HG03064 (cell line): ENCODE data around the gene PNLIPRP1.

Experiments
- ATAC-seq: cut with Tn5 transposase; IDR thresholded peaks from one replicate; pipeline ENCODE4 v1.9.1; 2021; ENCODE audit warnings: low read depth; ENCODE audit not compliant: unreplicated experiment

The PNLIPRP1 gene

GRCh38 chr10:116598329-116598728 lies 7.6 kb downstream of the PNLIPRP1 start:
- no peak for ATAC-seq

- ATAC-seq = no peak
Measured at GRCh38 chr10:116599991-116600390, 9.2 kb downstream of the PNLIPRP1 start.

- ATAC-seq = no peak
Measured at GRCh38 chr10:116602648-116603400, 12.1 kb downstream of the PNLIPRP1 start.

GRCh38 chr10:116606061-116606483 lies 15.3 kb downstream of the PNLIPRP1 start:
- no peak for ATAC-seq

- ATAC-seq = no peak
Measured at GRCh38 chr10:116607336-116607735, 16.6 kb downstream of the PNLIPRP1 start.

- ATAC-seq = no peak
Measured at GRCh38 chr10:116608686-116609594, 18.2 kb downstream of the PNLIPRP1 start.

DNA sequence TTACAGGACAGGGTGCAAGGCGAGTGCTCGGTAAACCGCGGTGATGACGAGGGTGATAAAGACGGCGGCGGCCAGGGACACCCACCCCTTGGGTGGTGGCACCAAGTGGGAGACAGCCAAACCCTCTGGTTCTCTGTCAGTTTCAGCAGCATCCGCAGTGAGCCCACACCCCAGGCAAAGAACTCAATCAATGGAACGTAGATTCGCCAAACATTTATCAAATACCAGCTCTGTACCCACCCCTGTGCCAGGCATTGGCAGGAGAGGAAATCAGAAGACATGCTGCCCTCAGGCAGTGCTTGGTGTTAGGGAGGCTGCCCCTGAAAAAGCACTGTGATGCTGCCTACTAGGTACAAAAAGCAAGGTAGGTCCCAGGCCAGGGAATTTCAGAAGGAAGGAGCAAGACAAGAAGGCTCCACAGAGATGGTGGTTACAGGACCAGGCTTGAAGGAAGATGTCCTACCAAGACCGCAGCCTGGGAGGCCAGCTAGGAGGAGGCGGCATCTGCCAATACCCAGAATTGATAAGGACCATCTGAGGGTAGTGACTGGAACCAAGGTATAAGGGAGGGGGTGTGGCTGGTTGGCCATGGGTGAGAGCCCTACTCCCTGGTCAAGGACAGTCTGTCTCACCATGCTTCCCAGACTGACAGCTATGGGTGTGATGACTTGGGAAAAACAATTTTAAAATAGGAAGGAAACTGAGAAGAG lies 19.8 kb downstream of the PNLIPRP1 start:
- ATAC-seq = no peak

DNA sequence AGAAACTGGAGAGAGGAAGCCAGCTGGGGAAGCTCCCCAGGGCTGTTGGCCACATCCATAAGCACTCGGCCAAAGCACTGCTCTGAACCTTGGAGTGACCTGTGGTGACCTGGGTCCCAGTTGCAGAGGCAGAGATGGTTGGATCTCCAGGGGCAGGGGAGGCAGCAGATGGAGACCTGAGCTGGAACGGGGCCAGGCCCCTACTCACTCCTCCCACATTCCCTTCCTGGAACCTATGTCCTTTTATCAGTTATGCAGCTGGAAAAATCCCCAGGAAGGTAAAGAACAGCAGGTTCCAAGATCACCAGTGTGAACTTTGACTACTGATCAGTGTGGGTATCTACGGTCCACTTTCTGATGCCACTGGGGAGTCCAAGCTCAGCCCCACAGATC lies 20.4 kb downstream of the PNLIPRP1 start:
- ATAC-seq = no peak

GRCh38 chr10:116612107-116612769 lies 21.5 kb downstream of the PNLIPRP1 start:
- no peak for ATAC-seq

DNA sequence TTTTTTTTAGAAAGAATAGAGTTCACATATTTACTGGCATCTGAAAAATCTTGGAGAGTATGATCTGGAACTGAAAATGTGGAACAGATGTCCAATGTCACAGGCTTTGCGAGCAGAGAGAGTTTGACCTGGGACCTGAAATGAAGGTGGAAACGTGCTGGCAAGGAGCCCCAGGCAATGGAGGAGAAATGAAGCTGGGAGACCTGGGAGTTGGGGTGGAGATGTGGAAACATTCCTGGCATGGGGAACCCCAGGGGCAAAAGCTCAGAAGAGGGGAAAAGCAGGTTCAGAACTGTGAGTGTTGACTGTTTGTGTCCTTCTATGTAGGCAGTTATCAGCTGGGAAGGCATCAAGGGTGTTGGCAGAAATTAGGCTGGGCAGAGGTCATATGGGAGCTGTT lies 22.7 kb downstream of the PNLIPRP1 start:
- ATAC-seq = no peak

GRCh38 chr10:116614796-116615195 lies 24.0 kb downstream of the PNLIPRP1 start:
- no peak for ATAC-seq

DNA sequence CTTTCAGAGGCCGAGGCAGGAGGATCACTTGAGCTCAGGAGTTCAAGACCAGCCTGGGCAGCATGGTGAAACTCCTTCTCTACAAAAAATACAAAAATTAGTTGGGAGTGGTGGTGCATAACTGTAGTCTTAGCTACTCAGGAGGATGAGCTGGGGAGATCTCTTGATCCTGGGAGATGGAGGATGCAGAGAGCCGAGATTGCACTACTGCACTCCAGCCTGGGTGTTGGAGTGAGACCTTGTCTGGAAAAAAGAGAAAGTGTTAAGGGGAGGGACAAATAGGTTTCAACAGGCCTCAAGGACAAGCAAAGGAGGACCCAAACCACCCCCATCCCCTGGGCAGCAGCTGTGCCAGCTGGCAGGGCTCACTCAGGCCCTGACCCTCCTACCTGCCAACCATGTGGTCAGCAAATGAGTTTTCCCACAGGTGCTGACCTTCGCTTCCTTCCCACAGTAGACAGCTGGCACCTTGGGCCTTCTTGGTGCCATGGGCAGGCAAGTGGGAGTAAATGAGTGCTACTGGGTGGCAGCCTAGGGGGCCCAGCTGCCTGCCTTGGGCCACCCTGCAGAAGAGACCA lies 24.5 kb downstream of the PNLIPRP1 start:
- no peak for ATAC-seq

- no peak for ATAC-seq
Measured at GRCh38 chr10:116620423-116621400, 30.0 kb downstream of the PNLIPRP1 start, which contains the start of gene PNLIPRP2. Gene PNLIPRP2 (plus strand): TSS chr10:116620953.

- no peak for ATAC-seq
Measured at GRCh38 chr10:116621476-116621875, 30.7 kb downstream of the PNLIPRP1 start.

DNA sequence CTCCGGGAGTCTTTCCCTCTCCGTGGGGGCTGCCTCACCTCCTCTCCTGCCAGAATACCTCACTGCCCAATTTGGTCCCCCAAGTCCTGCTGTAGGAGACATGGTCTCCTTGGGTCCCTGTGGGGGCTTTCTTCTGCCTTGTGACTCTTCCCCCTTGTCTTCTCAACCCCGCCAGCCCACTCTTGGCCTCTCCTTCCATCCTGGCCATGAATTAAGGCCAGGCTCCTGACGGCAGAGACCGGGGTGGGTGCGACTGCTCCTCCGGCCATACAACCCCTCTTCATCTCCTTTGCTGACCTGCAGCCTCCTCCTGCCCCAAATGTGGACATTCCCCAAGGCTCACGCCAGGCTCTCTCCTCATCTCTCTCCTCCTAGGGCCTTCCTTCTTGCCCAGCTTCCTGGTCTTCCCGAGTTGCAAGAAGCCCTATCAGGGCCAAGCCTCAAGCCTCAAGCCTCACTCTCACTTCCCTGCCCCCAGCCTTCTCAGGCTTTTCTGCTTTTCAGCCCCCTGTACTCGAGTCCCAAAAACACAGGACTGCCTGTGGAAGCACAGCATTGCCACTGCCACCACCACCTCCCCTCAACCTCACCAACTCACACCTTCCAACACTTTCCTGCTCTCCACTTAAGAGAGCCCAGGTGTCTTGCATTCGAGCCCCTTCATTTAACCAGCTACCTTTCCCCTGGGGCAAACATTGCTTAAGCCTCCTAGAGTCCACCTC lies 31.3 kb downstream of the PNLIPRP1 start:
- ATAC-seq = no peak

DNA sequence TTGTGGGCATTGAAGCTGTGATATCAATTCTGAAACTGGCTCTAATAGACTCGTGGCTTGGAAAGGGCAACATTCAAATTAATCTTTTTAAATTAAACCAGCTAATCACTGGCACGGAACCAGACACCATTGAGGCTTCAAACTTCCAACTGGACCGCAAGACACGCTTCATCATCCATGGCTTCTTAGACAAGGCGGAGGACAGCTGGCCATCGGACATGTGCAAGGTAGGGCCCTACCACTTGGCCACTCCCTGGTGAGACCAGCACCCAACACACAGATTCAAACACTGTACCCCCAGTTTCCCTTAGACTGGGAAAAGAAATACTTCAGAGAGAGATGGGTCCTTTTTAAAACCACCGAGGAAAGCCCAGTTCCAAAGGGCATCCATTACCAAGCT lies 35.1 kb downstream of the PNLIPRP1 start:
- ATAC-seq = no peak

DNA sequence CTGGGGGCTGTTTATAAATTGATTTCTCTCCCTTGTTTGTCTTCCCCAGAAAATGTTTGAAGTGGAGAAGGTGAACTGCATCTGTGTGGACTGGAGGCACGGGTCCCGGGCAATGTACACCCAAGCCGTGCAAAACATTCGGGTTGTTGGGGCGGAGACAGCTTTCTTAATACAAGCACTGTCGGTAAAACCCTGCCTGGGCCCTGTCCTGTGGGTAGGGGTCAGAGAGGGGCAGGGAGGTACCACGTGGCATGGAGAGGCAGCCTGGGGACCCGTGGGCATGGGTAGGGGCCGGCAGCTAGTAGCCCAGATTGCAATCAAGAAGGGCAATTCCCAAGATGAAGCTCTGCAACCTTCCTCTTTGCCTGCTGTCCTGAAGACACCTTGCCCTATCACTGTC lies 36.1 kb downstream of the PNLIPRP1 start:
- ATAC-seq = no peak

DNA sequence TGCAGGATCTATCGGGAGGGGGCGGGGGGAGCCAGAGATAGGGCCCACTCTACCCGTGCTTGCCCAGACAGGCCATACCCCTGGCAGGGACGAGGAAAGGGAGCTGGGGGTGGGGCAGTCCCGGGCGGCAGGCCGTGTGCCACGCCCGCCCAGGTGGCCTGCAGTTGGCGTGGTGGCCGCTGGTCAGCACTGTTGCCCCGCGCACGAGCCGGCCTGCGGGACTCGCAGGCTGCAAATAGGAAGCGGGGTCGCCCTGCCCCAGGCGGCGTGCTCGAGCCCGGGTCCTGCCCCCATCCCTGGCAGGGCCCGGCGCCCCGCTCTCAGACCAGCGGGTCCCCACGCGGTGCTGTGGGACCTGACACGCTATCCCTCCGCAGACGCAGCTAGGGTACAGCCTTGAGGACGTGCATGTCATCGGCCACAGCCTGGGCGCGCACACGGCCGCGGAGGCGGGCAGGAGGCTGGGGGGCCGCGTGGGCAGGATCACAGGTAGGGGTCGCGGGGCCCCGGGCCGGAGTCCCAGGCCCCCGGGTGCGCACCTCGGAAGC lies 36.7 kb downstream of the PNLIPRP1 start:
- ATAC-seq = no peak
